B cell (primary cell): ENCODE results near the gene PTGES3L. TPM values are rescaled to one million over a fixed set of nuclear protein-coding genes. Genes with fewer than 3 reads are reported as not detected.

Experiments
- ATAC-seq: fragments of 200-7000 bp; cut with Tn5 transposase; one replicate; pipeline ENCODE4 v1.10.0; 2021; ENCODE audit warnings: low read depth, mild to moderate bottlenecking, moderate number of reproducible peaks, moderate library complexity
- CTCF ChIA-PET: fragments of 350-600 bp; sonication (Branson Sonifier 250); formaldehyde crosslinking; loops from one replicate; lab custom pipeline; 2021; ENCODE audit warnings: antibody characterized with exemption, inconsistent platforms; lab: Charles Lee
- POLR2A ChIA-PET: fragments of 350-600 bp; sonication (Branson Sonifier 250); formaldehyde crosslinking; loops from one replicate; lab custom pipeline; 2021; ENCODE audit warnings: antibody characterized with exemption; lab: Charles Lee
- DNase-seq: peaks from one replicate; pipeline ENCODE4 v3.0.0; 2013
- H2AFZ ChIP-seq: 2 replicates; pipeline ENCODE4 v1.6.1; 2012; ENCODE audit warnings: mild to moderate bottlenecking, low read depth, low read length; ENCODE audit not compliant: insufficient read depth, poor library complexity, severe bottlenecking
- H3K27ac ChIP-seq, 2 donors: 1 replicate in 1 of 2; 2 replicates in 1 of 2; pipeline ENCODE4 v1.5.1; 2012 to 2013; ENCODE audit warnings: low read length in 2 of 2, mild to moderate bottlenecking in 2 of 2, moderate library complexity in 1 of 2
- H3K27me3 ChIP-seq, 4 experiments: fragments of 200-600 bp in 1 of 4; sonication (generic) in 1 of 4; replicated peaks in 1 of 4; 1 replicate in 2 of 4; 2 replicates in 2 of 4; pipeline versions ENCODE4 v1.6.1 to v1.7.0; 2013 to 2016; ENCODE audit warnings: low read length in 3 of 4, mild to moderate bottlenecking in 2 of 4, mixed read lengths in 1 of 4, moderate library complexity in 1 of 4; ENCODE audit not compliant: insufficient read depth in 4 of 4, control insufficient read depth in 3 of 4; ENCODE audit errors: control extremely low read depth in 1 of 4
- H3K36me3 ChIP-seq, 2 experiments: replicated peaks in 1 of 2; 1 replicate in 1 of 2; 2 replicates in 1 of 2; pipeline versions ENCODE4 v1.6.1 to v1.7.1; 2013; ENCODE audit warnings: low read length in 1 of 2; ENCODE audit not compliant: insufficient read depth in 2 of 2, control insufficient read depth in 1 of 2; ENCODE audit errors: control extremely low read depth in 1 of 2, extremely low read depth in 1 of 2
- H3K4me1 ChIP-seq, 2 donors: fragments of 200-600 bp in 1 of 2; sonication (generic) in 1 of 2; 1 replicate in 1 of 2; 2 replicates in 1 of 2; pipeline versions ENCODE4 v1.5.1 to v1.6.1; 2013 to 2017; ENCODE audit warnings: low read length in 2 of 2; ENCODE audit not compliant: control insufficient read depth in 2 of 2, insufficient read depth in 2 of 2
- H3K4me2 ChIP-seq: replicated peaks from 2 replicates; pipeline ENCODE3; 2012; ENCODE audit warnings: mild to moderate bottlenecking, low read depth, low read length; ENCODE audit not compliant: poor library complexity, severe bottlenecking
- H3K4me3 ChIP-seq, 5 experiments: fragments of 200-600 bp in 1 of 5; sonication (generic) in 1 of 5; 1 replicate in 3 of 5; 2 replicates in 2 of 5; pipeline versions ENCODE4 v1.5.1 to v1.7.0; 2011 to 2016; ENCODE audit warnings: low read length in 4 of 5, mild to moderate bottlenecking in 4 of 5, low read depth in 2 of 5, control low read depth in 1 of 5, moderate library complexity in 1 of 5; ENCODE audit not compliant: insufficient read depth in 1 of 5; ENCODE audit errors: control extremely low read depth in 1 of 5, extremely low read depth in 1 of 5
- H3K79me2 ChIP-seq: fragments of 200-600 bp; sonication (generic); one replicate; pipeline ENCODE4 v1.6.0; 2016; ENCODE audit warnings: low read length; ENCODE audit not compliant: control insufficient read depth, insufficient read depth
- H3K9ac ChIP-seq: fragments of 200-600 bp; sonication (generic); 2 replicates; pipeline ENCODE4 v1.6.1; 2017; ENCODE audit warnings: mild to moderate bottlenecking, low read length, moderate library complexity
- H3K9me3 ChIP-seq, 3 donors: one replicate each; pipeline versions ENCODE4 v1.6.1 to v1.7.1; 2013; ENCODE audit warnings: low read length in 2 of 3; ENCODE audit not compliant: control insufficient read depth in 2 of 3, insufficient read depth in 1 of 3; ENCODE audit errors: control extremely low read depth in 1 of 3
- H4K20me1 ChIP-seq: 2 replicates; pipeline ENCODE4 v1.6.0; 2012; ENCODE audit warnings: mild to moderate bottlenecking, low read length; ENCODE audit not compliant: insufficient read depth, control insufficient read depth, poor library complexity, severe bottlenecking
- H3K27ac Mint-ChIP-seq: one replicate; pipeline ENCODE4 v1.8.0; 2021; ENCODE audit warnings: mixed read lengths
- H3K27me3 Mint-ChIP-seq: one replicate; pipeline ENCODE4 v1.8.0; 2021; ENCODE audit warnings: mixed read lengths
- H3K4me1 Mint-ChIP-seq: one replicate; pipeline ENCODE4 v1.8.0; 2021; ENCODE audit warnings: mixed read lengths
- H3K4me3 Mint-ChIP-seq: one replicate; pipeline ENCODE4 v1.8.0; 2021; ENCODE audit warnings: mixed read lengths
- H3K9me3 Mint-ChIP-seq: one replicate; pipeline ENCODE4 v1.8.0; 2022; ENCODE audit warnings: mixed read lengths; ENCODE audit not compliant: insufficient read depth
- EZH2 ChIP-seq: IDR thresholded peaks from 2 replicates; pipeline ENCODE4 v1.6.1; 2012; ENCODE audit warnings: borderline replicate concordance, low read depth, mild to moderate bottlenecking, moderate library complexity, low read length; ENCODE audit not compliant: insufficient read depth, poor library complexity, severe bottlenecking
- WGBS: methylation state at CpG from one replicate; pipeline ENCODE4 v1.1.5; 2013; ENCODE audit warnings: missing lambda C conversion rate; ENCODE audit not compliant: insufficient coverage; 5-methylcytosine and 5-hydroxymethylcytosine counted together
- intact Hi-C: fragments of 100-400 bp; cut with micrococcal nuclease; formaldehyde crosslinking; loops from one replicate; pipeline ENCODE4 v1.10.0; 2022
- polyA plus RNA-seq: library from polyadenylated mRNA; depleted of rRNA; stranded (reverse); fragments of >200 nt; gene quantifications from 2 replicates; pipeline ENCODE4 v1.2.3, GENCODE V29; 2012
- total RNA-seq, 2 donors: library from RNA; stranded (reverse); fragments of 120-200 nt in 1 of 2; gene quantifications; 1 replicate in 1 of 2; 2 replicates in 1 of 2; pipeline versions ENCODE4 v1.2.3 to v1.2.4, GENCODE V29; 2013 to 2022
- TF ChIP-seq, protein P1 (sequence below): fragments of 200-600 bp; IDR thresholded peaks from one replicate; pipeline ENCODE4 v1.8.0; 2022; ENCODE audit warnings: antibody characterized with exemption, mild to moderate bottlenecking

PTGES3L gene
- total and polyA plus RNA-seq, 2 donors (not counting 1 experiment from before 2014, with no cell fraction given) = 0.94 to 1.0 TPM

GRCh38 chr17:42922294-42922693 lies 57.6 kb downstream of the PTGES3L start:
- H3K79me2 ChIP-seq = no peaks in the 10 kb centered on the region
- peaks cover 11% of the 10 kb centered on the region for H3K27me3 Mint-ChIP-seq
- no peak overlapping the region for H3K9ac ChIP-seq

DNA sequence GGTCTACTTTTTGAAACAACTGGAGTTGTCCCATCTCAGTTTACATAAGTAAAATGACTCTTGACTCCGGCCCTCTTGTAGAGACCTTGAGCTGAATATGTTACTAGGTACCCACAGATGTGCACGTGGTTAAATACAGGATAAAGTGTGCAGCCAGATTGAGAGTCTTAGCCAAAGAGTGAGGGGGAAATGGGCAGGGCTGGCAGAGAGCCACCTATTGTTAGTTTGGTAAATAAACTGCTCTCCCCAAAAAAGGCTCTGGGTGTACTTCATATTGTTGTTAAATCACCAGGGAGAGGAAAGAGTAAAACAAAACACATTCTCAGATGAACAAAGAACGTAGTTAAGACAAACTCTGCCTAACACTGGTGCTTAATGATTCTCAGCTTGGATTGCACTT lies 59.0 kb downstream of the PTGES3L start:
- no peaks in the 10 kb centered on the region for H3K9me3 ChIP-seq
- Mint-ChIP-seq H3K27ac (no peak overlapping the region), H3K27me3 (peaks cover 11% of the 10 kb centered on the region), H3K4me1 (no peaks in the 10 kb centered on the region), H3K9me3 (no peaks in the 10 kb centered on the region), H3K4me3 (no peak overlapping the region)
- no peak overlapping the region for H3K4me2 ChIP-seq
- H4K20me1 ChIP-seq = no peaks in the 10 kb centered on the region
- no peak overlapping the region for H3K9ac ChIP-seq
- TF ChIP-seq, protein P1, sequence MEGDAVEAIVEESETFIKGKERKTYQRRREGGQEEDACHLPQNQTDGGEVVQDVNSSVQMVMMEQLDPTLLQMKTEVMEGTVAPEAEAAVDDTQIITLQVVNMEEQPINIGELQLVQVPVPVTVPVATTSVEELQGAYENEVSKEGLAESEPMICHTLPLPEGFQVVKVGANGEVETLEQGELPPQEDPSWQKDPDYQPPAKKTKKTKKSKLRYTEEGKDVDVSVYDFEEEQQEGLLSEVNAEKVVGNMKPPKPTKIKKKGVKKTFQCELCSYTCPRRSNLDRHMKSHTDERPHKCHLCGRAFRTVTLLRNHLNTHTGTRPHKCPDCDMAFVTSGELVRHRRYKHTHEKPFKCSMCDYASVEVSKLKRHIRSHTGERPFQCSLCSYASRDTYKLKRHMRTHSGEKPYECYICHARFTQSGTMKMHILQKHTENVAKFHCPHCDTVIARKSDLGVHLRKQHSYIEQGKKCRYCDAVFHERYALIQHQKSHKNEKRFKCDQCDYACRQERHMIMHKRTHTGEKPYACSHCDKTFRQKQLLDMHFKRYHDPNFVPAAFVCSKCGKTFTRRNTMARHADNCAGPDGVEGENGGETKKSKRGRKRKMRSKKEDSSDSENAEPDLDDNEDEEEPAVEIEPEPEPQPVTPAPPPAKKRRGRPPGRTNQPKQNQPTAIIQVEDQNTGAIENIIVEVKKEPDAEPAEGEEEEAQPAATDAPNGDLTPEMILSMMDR = no peak
- TF ChIP-seq EZH2 = no peak
- no peaks in the 10 kb centered on the region for H3K4me1 ChIP-seq
- H2AFZ ChIP-seq = no peak overlapping the region
- intact Hi-C loops = no loop called here
- CTCF ChIA-PET = interaction anchor here (1.0 kb wide), 1 partner anchor 9 kb away, joined by 3 read pairs; no protein-coding TSS in a partner anchor
- no peaks in the 10 kb centered on the region for H3K27me3 ChIP-seq
- no peaks in the 10 kb centered on the region for H3K36me3 ChIP-seq
- DNase-seq = no peak
- H3K4me3 ChIP-seq = no peak overlapping the region
- no CpG with 5 or more reads among the region's 3 CpGs for WGBS
- POLR2A ChIA-PET = no interaction called here
- no peak for ATAC-seq
- no peaks in the 10 kb centered on the region for H3K79me2 ChIP-seq
- no peak overlapping the region for H3K27ac ChIP-seq

More at GRCh38 chr17:42922294-42922693, 57.6 kb downstream of the PTGES3L start:
- TF ChIP-seq, protein P1 = no peak
- no peak for TF ChIP-seq EZH2
- 91% methylated on average over 4 of the region's 7 CpGs for WGBS
- Histone ChIP-seq H3K36me3 (no peaks in the 10 kb centered on the region), H3K4me3 (no peak overlapping the region), H3K9me3 (no peaks in the 10 kb centered on the region), H3K27me3 (no peaks in the 10 kb centered on the region), H3K4me2 (no peak overlapping the region), H3K4me1 (no peaks in the 10 kb centered on the region), H2AFZ (no peak overlapping the region), H4K20me1 (no peaks in the 10 kb centered on the region), H3K27ac (no peak overlapping the region)
- Mint-ChIP-seq H3K27ac (no peak overlapping the region), H3K4me3 (no peak overlapping the region), H3K9me3 (no peaks in the 10 kb centered on the region), H3K4me1 (no peaks in the 10 kb centered on the region)
- intact Hi-C loops = no loop called here
- ChIA-PET CTCF (no interaction called here), POLR2A (no interaction called here)
- ATAC-seq (no peak), DNase-seq (no peak)
